ENCODE measurements around the gene SLC35F5.

- TF ChIP-seq CTCF (IDR thresholded peaks at IDR 0.05) (no peak), POLR2A (IDR thresholded peaks at IDR 0.05) (no peak)
Observed at GRCh38 chr2:113769555-113769954, 13.1 kb upstream of the SLC35F5 start.

All from right lobe of liver (tissue), 4 donors.